NCI-H774 (cell line): ENCODE data around the gene ANP32A.
"Not testable (repeated sequence)": the region's sequence is repeated elsewhere in the genome, so short reads cannot be mapped to it uniquely, and the experiment has no call there.

Experiments
- DNase-seq: peaks from one replicate; lab custom pipeline; 2025; lab: John Stamatoyannopoulos, UW

ANP32A gene

GRCh38 chr15:68820295-68821189 is at the start of gene ANP32A:
ANP32A (minus strand) TSS chr15:68820895; CDS start chr15:68820751, 144 bp downstream.
- peak; percentile 93 for DNase-seq

- DNase-seq: no peak
These were observed 47.6 kb upstream of the ANP32A start for GRCh38 chr15:68868296-68868695.

- no peak for DNase-seq
These were observed 41.7 kb upstream of the ANP32A start for GRCh38 chr15:68862415-68862814.

DNA sequence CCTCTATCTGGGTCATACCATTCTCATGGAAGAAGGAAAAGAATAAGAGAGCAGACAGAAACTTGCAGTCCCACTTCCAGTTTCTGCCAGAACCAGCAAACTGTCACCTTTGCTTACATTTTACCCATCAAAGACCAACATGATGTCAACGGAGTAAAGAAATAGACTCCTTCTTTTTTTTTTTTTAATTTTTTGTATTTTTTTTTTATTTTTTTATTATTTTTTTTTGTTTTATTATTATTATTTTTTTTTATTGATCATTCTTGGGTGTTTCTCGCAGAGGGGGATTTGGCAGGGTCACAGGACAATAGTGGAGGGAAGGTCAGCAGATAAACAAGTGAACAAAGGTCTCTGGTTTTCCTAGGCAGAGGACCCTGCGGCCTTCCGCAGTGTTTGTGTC is 38.0 kb upstream of the ANP32A start:
- DNase-seq: not testable (repeated sequence)

- not testable (repeated sequence) for DNase-seq
These were observed 36.7 kb upstream of the ANP32A start for GRCh38 chr15:68857443-68857842.

DNA sequence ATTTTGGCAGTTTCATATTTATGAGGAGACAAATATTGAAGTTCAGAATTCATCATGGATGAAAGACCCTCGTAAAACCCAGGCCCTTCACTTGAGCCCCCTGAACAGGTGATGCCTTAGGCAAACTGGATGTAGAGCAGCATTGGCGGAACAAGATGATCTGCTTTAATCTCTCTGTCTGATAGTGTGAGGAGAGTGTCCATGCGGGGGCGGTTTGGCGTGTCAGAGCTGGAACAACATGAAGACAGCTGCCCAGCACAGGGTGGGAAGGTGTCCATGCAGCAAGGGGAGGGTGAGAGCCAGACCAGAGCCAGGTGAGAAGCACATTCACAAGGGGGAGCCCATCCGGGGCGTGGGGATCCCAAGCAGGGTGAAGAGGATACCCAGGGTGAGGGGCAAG is 31.8 kb upstream of the ANP32A start:
- DNase-seq: no peak

DNA sequence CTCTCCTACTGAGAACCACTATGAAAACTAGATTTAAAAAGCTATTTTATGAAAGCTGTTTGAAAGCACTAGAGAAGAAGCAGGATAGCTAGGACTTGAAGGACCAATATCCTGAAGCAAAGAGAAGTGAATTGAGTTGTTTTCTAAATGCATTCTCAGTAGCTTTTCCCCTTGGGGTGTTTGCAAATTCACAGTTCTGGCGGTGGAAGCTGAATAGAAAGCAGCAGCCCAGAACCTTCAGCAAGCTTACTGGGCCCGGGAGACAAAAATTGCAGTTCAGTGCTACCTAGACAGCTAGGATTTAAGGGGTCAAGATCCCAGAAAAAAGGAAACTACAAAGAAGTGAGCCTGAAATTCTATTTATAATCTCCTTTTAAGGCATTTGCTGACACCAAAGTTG is 31.3 kb upstream of the ANP32A start:
- DNase-seq: no peak

DNA sequence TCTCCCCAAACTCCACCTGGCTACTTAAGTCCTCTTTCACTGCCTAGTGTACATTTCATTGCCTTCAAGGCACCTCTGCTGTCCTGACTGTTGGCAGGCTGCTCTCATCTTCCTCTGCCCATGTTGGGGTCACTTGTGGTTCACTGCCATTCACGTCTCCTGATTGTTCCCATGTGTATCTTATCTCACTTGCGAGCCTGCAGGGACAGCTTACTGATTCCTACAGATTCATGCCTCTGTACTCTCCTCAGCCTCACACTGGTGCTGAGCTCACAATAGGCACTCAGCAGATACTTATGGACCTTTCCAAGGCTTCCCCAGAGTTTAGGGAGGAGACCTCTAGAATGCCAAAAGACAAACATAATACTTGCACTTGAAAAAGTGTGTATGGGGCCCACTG is 28.8 kb upstream of the ANP32A start:
- no peak for DNase-seq

DNA sequence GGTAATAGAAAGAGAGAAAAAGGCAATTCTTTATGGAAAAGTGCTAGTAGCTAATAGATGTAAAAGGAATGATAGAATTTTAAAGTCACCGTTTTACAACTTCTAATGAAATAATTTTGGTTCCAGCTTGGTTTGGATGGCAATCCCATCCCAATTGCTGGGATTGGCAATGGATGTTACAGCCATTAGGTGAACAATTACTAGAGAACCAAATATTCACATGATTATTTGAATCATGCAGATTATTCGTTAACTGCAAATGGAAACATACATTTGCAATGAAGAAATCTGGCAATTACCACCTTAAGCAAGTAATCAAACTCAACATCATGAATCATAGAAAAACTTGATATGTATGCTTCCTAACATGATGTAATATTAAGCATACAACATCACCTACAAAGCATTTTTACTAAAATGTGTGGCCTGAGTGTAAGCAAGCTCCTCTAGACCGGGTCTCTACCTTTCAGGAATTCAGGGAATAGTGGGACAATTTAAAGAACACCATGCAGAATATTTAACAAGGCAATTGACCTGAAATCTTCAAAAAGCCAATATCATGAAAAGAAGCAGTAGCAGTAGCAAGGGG is 26.2 kb upstream of the ANP32A start:
- no peak for DNase-seq

GRCh38 chr15:68844856-68845550 is 24.3 kb upstream of the ANP32A start:
- no peak for DNase-seq

GRCh38 chr15:68843425-68844311 is 23.0 kb upstream of the ANP32A start:
- DNase-seq: no peak

DNA sequence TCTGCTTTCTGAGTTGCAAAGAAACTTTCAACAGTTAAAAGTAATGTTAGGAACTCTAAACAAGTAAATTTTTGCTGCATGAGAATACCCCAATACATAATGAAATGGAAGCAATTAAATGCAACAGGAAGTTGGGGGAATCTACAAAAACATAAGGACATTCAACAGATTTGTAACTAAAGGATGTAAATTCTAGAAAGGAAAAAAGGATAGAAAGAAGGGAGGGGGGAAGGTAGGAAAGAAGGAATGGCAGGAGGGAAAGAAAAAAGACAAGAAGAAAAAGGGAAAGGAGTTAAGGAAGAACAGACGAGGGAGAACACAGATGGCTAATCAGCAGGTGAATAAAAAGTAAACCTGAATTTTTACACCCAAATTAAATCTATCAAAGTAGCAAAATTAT is 22.3 kb upstream of the ANP32A start:
- no peak for DNase-seq

GRCh38 chr15:68834346-68834745 is 13.7 kb upstream of the ANP32A start:
- no peak for DNase-seq

DNA sequence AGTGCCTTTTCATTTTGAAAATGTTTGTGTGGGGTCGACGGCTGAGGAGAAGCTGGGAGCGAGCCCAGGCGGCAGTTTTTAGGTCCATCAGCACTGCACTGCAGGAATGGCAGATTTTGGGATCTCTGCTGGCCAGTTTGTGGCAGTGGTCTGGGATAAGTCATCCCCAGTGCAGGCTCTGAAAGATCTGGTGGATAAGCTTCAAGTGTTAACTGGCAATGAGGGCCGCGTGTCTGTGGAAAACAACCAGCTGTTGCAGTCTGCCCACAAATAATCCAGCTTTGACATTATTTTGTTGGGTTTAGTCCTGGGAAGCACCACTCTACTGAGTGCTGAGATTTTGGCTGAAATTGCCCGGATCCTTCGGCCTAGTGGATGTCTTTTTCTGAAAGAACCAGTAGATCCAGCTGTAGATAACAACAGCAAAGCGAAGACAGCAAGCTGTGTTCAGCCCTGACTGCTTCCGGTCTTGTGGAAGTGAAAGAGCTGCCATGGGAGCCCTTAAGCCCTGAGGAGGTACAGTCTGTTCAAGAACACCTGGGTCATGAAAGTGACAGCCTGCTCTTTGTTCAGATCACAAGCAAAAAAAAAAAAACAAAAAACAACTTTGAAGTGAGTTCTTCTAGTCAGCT is 13.1 kb upstream of the ANP32A start:
- no peak for DNase-seq

- no peak for DNase-seq
These were observed 9.6 kb upstream of the ANP32A start for GRCh38 chr15:68830141-68830785.

DNA sequence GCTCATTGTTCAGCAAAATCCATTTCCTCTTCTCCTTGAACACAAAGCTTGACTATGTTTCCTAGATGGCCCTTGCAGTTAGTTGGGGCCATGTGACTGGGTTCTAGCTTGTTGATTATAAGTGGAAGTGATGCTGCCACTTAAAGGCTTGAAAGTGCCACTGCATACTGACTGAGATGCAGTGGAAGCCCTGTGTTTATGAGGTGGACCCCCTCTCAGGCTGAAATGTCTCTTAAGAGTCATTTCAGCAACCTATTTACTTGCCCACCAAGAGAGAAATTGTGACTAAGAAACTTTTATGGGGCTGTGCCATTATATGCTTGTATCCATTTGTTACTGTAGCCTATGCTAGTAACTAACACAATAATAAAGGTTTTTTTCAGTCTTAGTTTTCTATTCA is 8.4 kb upstream of the ANP32A start:
- no peak for DNase-seq

- no peak for DNase-seq
These were observed 2.9 kb upstream of the ANP32A start for GRCh38 chr15:68823561-68823960.

DNA sequence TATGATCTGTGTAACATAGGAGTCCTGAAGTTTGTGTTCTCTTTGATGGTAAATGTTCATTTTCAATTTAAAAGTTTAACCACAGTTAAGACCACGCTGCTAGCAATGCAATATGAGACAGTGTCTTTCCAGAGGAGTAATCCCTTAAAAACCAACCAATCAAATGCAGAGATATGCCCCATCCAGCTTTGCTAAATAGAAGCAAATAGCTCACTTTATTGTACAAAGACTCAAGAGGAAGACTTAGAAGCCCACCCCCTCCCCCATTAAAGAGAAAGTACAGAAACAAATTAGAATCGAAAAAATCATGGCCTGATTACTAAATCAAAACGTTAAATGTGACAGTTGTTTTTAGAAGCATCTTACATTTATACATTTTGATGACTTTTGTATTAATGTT is 2.1 kb upstream of the ANP32A start:
- no peak for DNase-seq

GRCh38 chr15:68821841-68822381 is 1.2 kb upstream of the ANP32A start:
- no peak for DNase-seq

GRCh38 chr15:68821190-68821840 is 620 bp upstream of the ANP32A start:
- no peak for DNase-seq
